ENCODE results near the gene COLEC11. TPM values are rescaled to one million over a fixed set of nuclear protein-coding genes. Genes with fewer than 3 reads are reported as not detected.

The COLEC11 gene
- total and polyA plus RNA-seq, 9 of the 15 experiments (the other 6 are each of a cell fraction or from before 2014, with no cell fraction given), result 0.32 to 4.3 (median 1.8) TPM

GRCh38 chr2:3656762-3657721, 62.1 kb downstream of the COLEC11 start:
- no peak overlapping the region for H3K4me3 ChIP-seq
- peaks cover 0 to 8% of the 10 kb centered on the region in 2 experiments; a peak in 1 of 5 replicates for H3K4me1 ChIP-seq (replicated peaks in 1 of 2; ENCODE audit: control insufficient read depth in 2 of 2, insufficient read depth in 2 of 2, low read length in 2 of 2)
- FAIRE-seq (no peak), DNase-seq (ENCODE audit: extremely low read depth in 1 of 4, low spot score in 3 of 4) (no peak), ATAC-seq (no peak)
- no peak overlapping the region for H3K27ac ChIP-seq (ENCODE audit: extremely low read depth, low read depth, low read length)
- no peaks in the 10 kb centered on the region for H4K20me1 ChIP-seq (replicated peaks; ENCODE audit: control insufficient read depth, insufficient read depth, low read length)
- BruUV-seq (replicated peaks), result no TSS peak
- no peak overlapping the region for H3K9ac ChIP-seq (ENCODE audit: insufficient read depth in 1 of 2, low read depth in 2 of 2, low read length in 2 of 2)
- WGBS (ENCODE audit: insufficient coverage, low coverage, missing lambda C conversion rate), result 26% methylated on average over 31 of the region's 36 CpGs
- H3K4me2 ChIP-seq (ENCODE audit: insufficient read depth, low read length), result no peak overlapping the region
- no peaks in the 10 kb centered on the region for H3K9me1 ChIP-seq (ENCODE audit: control insufficient read depth, insufficient read depth, low read length)
- intact Hi-C loops (cut with micrococcal nuclease), result no loop called here
- ChIA-PET CTCF (ENCODE audit: low intra/inter-chr PET ratio) (no interaction called here), POLR2A (interaction anchor here (0.6 to 1.0 kb wide), 4 partner anchors 128 to 821 kb away, joined by 3 to 5 read pairs (median 4); no protein-coding TSS in a partner anchor)
- H3K79me2 ChIP-seq (ENCODE audit: control insufficient read depth, insufficient read depth, low read length), result no peaks in the 10 kb centered on the region
- no peak overlapping the region for H2AFZ ChIP-seq (ENCODE audit: low read depth, low read length)
- in situ Hi-C loops (cut with MboI), result loop anchor here (10.0 to 25.0 kb wide), 3 partner anchors 162 to 1545 kb away; no protein-coding TSS in a partner anchor
- peaks cover 34 to 50% of the 10 kb centered on the region in 2 experiments for H3K27me3 ChIP-seq (ENCODE audit: control insufficient read depth in 2 of 2, insufficient read depth in 2 of 2, low read length in 2 of 2)
- no peaks in the 10 kb centered on the region for H3K36me3 ChIP-seq (ENCODE audit: control insufficient read depth, insufficient read depth, low read length)
- no peaks in the 10 kb centered on the region for H3K9me3 ChIP-seq (replicated peaks; ENCODE audit: control insufficient read depth, insufficient read depth, low read depth, low read length)
- TF ChIP-seq ZNF445 (CRISPR knock-in tag; IDR thresholded peaks at IDR 0.05; ENCODE audit: low read depth) (no peak), MCM7 (IDR thresholded peaks at IDR 0.05) (no peak), JUN (IDR thresholded peaks at IDR 0.05; ENCODE audit: borderline replicate concordance, low read depth, low read length) (no peak), JUN (CRISPR knock-in tag; IDR thresholded peaks at IDR 0.05; ENCODE audit: borderline replicate concordance) (no peak), NR2C1 (IDR thresholded peaks at IDR 0.05) (peak; percentile 98), NR2C1 (tag; IDR thresholded peaks at IDR 0.05) (peak; percentile 99), POLR2B (IDR thresholded peaks at IDR 0.05; ENCODE audit: low read depth, partially characterized antibody) (no peak), MXI1 (IDR thresholded peaks at IDR 0.05; ENCODE audit: low read depth, low read length) (no peak), MAFK (IDR thresholded peaks at IDR 0.05; ENCODE audit: low read length) (no peak), NR2C2 (CRISPR knock-in tag; IDR thresholded peaks at IDR 0.05) (peak; percentile 95), NR2C2 (tag; IDR thresholded peaks at IDR 0.05) (peak; percentile 99), DIDO1 (tag; IDR thresholded peaks at IDR 0.05; ENCODE audit: low read depth) (0 out of 2 replicates have a peak, but pooled peaks have one; percentile 29), ZFX (CRISPR knock-in tag; IDR thresholded peaks at IDR 0.05) (no peak), XRCC4 (IDR thresholded peaks at IDR 0.05; ENCODE audit: extremely low read depth, insufficient read depth, insufficient read length) (no peak), BCOR (IDR thresholded peaks at IDR 0.05) (no peak), HDAC1 (IDR thresholded peaks at IDR 0.05) (0 out of 4 replicates have a peak, but pooled peaks of 1 of the 2 experiments have one; percentile 30), HMGN3 (IDR thresholded peaks at IDR 0.05; ENCODE audit: borderline replicate concordance, extremely low read depth, insufficient read length, low read depth, low read length) (peak; percentile 36), ZNF143 (CRISPR knock-in tag; IDR thresholded peaks at IDR 0.05) (no peak), CBFB (CRISPR knock-in tag; IDR thresholded peaks at IDR 0.05) (no peak)
- TF ChIP-seq, protein P1, sequence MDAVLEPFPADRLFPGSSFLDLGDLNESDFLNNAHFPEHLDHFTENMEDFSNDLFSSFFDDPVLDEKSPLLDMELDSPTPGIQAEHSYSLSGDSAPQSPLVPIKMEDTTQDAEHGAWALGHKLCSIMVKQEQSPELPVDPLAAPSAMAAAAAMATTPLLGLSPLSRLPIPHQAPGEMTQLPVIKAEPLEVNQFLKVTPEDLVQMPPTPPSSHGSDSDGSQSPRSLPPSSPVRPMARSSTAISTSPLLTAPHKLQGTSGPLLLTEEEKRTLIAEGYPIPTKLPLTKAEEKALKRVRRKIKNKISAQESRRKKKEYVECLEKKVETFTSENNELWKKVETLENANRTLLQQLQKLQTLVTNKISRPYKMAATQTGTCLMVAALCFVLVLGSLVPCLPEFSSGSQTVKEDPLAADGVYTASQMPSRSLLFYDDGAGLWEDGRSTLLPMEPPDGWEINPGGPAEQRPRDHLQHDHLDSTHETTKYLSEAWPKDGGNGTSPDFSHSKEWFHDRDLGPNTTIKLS (IDR thresholded peaks at IDR 0.05; ENCODE audit: borderline replicate concordance, low read depth), result peak; percentile 33; the same call in 1 of the 2 replicates
- TF ChIP-seq, protein P2, sequence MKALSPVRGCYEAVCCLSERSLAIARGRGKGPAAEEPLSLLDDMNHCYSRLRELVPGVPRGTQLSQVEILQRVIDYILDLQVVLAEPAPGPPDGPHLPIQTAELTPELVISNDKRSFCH (CRISPR knock-in tag; IDR thresholded peaks at IDR 0.05), result no peak
- TF ChIP-seq, protein P2 (tag; IDR thresholded peaks at IDR 0.05), result 0 out of 2 replicates have a peak, but pooled peaks have one; percentile 20
